Measurements from ENCODE around the gene USP20.

The USP20 gene

GRCh38 chr9:129894120-129894823, 59.0 kb downstream of the USP20 start:
- DNase-seq, result no peak

- DNase-seq, result peak; percentile 94
Measured at GRCh38 chr9:129895376-129896268, 60.4 kb downstream of the USP20 start.

- no peak for DNase-seq
Measured at GRCh38 chr9:129897263-129897662, 62.0 kb downstream of the USP20 start.

- DNase-seq, result no peak
Measured at GRCh38 chr9:129898185-129898584, 62.9 kb downstream of the USP20 start.

- no peak for DNase-seq
Measured at GRCh38 chr9:129899620-129900019, 64.4 kb downstream of the USP20 start.

- peak; percentile 20 for DNase-seq
Measured at GRCh38 chr9:129900263-129901027, 65.2 kb downstream of the USP20 start.

GRCh38 chr9:129901993-129902739, 66.9 kb downstream of the USP20 start:
- no peak for DNase-seq

- DNase-seq, result no peak
Measured at GRCh38 chr9:129902740-129903134, 67.5 kb downstream of the USP20 start.

GRCh38 chr9:129904734-129905133, 69.5 kb downstream of the USP20 start:
- DNase-seq, result no peak

- DNase-seq, result no peak
Measured at GRCh38 chr9:129906298-129906697, 71.0 kb downstream of the USP20 start.

- no peak for DNase-seq
Measured at GRCh38 chr9:129907201-129907600, 71.9 kb downstream of the USP20 start.

- DNase-seq, result no peak
Measured at GRCh38 chr9:129908906-129909305, 73.6 kb downstream of the USP20 start.

GRCh38 chr9:129909851-129910250, 74.6 kb downstream of the USP20 start:
- peak; percentile 44 for DNase-seq

- peak; percentile 98 for DNase-seq
Measured at GRCh38 chr9:129910628-129911567, 75.6 kb downstream of the USP20 start.

GRCh38 chr9:129914051-129914450, 78.8 kb downstream of the USP20 start:
- no peak for DNase-seq

- no peak for DNase-seq
Measured at GRCh38 chr9:129916707-129917106, 81.4 kb downstream of the USP20 start.

- DNase-seq, result no peak
Measured at GRCh38 chr9:129918296-129918950, 83.2 kb downstream of the USP20 start.

- DNase-seq, result no peak
Measured at GRCh38 chr9:129919277-129919676, 84.0 kb downstream of the USP20 start.

- peak; percentile 48 for DNase-seq
Measured at GRCh38 chr9:129919841-129920240, 84.6 kb downstream of the USP20 start.

GRCh38 chr9:129921905-129922304, 86.6 kb downstream of the USP20 start:
- no peak for DNase-seq

- DNase-seq, result no peak
Measured at GRCh38 chr9:129923589-129923988, 88.3 kb downstream of the USP20 start.
